K562 treated with DMSO at 1 percent for 24 hours (cell line): Measurements from ENCODE around the gene COL5A2. TPM values are rescaled to one million over a fixed set of nuclear protein-coding genes. Genes with fewer than 3 reads are reported as not detected.

Experiments used
- total RNA-seq: library from RNA; unstranded; fragments of 300-600 nt; gene quantifications from 2 replicates; pipeline ENCODE4 v1.2.3, GENCODE V29; 2022; ENCODE audit warnings: low read depth; ENCODE audit not compliant: insufficient read depth

Gene COL5A2
- 0.24 TPM in 1 of 2 replicates, not detected in the other for total RNA-seq

DNA sequence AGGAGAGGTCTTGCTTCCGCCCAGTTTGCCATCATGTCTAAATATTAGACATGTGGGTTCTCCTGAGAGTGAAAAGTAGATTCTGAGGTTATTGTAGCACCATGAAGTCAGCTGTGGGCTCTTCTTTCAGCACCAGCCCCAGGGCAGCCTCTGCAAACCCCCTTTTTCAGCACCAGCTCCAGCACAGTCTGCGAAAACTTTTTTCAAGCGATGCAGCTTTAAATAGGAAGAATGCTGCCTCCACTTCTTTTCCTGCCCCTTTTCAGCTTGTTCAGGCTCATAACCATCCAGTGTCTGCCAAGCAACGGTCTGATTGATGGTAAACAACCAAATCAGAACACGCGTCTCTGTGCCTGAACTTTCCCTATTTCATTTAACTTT, at the start of gene COL5A2:
Gene COL5A2, minus strand, starts transcription at position 192 of the 381 bp plus-strand sequence. Its CDS starts 157 bp downstream, at position 35.

Other genes starting within 250 kb of the COL5A2 start
- 0.19 TPM in 1 of 2 replicates, not detected in the other for gene COL3A1, start 205.4 kb downstream of the COL5A2 start, total RNA-seq